ENCODE measurements around the gene CELF4.
A peak's percentile ranks its signal among the peaks of the same experiment; 100 is the strongest.

CELF4 gene

DNA sequence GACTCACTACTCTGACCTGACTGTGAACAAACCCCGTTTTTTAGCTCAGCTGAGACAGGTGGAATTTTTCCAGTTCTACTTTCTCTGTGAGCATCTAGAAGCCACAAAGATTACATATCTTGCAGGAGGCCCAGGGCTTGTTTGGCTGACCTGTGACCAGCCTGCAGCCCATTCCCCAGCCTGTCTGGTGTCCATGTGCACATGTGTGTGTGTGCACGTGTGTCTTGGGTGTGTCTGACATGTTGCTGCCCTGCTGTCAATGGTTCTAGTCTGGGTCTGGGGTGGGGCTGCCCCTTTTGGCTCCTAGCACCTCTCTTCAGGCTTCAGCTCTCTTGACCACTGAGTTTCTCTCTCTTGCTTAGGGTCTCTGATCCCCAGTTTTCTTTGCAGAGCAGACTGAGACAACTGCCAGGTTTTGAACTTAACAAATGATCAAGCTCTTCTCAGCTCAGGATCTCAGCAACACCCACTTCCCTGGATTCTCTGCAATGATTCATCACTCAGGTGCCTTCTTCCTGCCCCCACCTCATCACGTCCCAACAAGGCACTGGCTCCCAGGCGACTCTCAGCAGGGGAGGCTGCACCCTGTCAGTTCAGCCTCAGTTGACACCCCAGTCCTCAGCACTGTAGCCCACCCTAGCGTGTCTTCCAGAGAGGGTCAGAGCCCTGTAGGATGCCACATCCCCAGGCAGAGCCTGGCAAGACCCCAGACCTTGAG is 130.3 kb downstream of the CELF4 start:
- no peak for DNase-seq

DNA sequence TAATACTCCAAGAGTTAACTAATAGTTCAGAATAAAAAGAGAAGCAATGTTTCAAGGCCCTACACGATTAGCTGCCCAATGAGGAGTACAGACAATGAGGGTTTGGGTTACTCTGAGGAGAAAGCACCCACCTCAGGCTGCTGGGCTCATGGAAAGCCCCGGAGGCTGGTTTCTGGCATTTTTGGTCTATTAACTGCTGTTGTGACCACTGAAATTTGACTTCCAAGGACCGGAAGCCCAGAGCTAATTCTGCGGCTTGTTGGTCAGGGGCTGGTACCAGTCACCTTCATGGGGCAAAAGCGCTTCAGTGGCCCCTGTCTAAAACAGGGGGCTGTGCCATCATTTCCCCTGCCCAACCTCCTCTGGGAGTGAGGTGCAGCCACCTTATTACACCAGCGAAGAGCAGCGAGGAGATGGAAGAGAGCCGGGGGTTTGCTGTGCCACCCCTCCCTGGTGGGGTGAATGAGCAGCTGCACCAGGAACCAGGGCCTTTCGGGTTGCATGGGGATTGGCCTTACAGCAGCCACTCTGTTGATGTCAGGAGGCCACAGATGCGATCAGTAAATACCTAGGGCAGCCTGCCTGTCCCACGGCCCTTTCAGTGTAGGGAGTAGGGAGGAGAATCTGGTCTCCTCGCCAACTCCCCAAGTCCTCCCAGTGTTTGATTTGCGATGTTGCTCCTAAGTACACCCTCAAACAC is 131.3 kb downstream of the CELF4 start:
- DNase-seq, result no peak

- DNase-seq, result peak; percentile 12
These were observed 133.0 kb downstream of the CELF4 start for GRCh38 chr18:37432436-37433195.

GRCh38 chr18:37430357-37431076 is 135.1 kb downstream of the CELF4 start:
- DNase-seq, result peak; percentile 12

GRCh38 chr18:37429791-37430190 is 135.8 kb downstream of the CELF4 start:
- no peak for DNase-seq

DNA sequence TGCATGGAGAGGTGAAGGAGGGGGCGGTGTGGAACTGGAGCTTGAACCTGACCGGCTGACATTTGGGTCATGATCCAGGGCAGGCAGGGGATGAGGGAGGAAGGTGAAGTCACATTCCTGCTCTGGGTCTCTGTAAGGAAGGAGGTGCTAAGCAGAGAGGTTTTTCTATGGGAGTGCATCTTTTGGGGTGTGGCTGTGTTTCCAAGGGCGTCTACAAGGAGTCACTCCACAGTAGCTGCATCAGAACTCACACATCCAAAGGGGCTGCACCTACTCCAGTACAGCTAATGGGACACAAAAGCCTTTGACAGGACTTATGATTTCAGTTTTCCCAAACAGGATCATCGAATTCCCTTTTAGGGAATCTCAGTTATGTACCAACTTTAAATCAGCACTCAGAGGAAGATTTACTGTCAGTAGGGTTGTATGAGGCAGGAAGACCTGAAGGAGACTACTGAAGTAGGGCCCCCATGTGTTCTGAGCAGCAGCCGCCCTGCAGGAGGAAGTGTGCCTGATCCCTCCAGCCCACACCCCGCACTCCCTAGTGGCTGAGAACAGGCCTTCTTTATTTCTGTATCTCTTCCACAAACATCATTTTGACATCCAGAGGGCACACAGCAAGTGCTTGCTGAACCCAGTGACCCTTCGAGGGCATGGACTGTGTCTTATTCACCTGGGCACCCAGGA is 137.2 kb downstream of the CELF4 start:
- no peak for DNase-seq

- DNase-seq, result no peak
These were observed 139.0 kb downstream of the CELF4 start for GRCh38 chr18:37426586-37426985.

DNA sequence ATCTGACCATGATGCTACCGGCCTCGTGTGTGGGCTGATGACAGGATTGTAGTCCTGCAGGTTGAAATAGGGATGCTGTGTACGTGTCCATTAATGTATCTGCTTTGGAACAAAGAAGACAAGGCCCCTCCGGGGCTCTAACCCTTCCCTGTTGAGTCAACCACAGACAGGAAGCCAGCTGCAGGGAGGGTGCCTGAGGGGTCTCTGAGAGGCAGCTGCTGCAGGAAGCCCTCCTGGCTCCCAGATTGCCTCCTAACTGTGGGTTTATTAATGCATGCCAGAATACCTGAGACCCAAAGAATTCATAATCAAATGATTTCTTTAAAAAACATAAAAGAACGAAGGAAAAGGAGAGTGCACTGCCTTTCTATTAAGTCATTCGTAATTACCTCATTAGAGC is 140.4 kb downstream of the CELF4 start:
- no peak for DNase-seq

DNA sequence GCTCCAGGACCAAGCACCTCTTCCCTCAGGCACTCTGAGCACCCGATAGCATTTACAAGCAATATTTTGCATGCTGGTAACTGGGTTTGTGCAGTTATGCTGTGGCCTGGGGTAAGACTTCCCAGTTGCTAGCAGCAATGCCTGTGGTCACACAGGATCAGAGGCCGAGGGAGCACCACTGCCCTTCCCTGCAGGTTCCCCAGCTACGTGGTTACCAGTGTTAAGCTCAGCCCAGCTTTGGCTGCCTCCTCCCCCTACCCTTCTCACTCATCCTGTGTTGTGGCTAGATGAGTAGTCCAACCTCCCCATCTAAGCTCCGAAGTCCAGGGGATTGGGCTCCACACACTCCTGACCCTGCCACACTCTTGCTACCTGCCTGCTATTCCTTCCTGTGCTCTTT is 141.1 kb downstream of the CELF4 start:
- DNase-seq, result no peak

GRCh38 chr18:37422596-37422995 is 143.0 kb downstream of the CELF4 start:
- no peak for DNase-seq

- DNase-seq, result no peak
These were observed 143.5 kb downstream of the CELF4 start for GRCh38 chr18:37422116-37422515.

DNA sequence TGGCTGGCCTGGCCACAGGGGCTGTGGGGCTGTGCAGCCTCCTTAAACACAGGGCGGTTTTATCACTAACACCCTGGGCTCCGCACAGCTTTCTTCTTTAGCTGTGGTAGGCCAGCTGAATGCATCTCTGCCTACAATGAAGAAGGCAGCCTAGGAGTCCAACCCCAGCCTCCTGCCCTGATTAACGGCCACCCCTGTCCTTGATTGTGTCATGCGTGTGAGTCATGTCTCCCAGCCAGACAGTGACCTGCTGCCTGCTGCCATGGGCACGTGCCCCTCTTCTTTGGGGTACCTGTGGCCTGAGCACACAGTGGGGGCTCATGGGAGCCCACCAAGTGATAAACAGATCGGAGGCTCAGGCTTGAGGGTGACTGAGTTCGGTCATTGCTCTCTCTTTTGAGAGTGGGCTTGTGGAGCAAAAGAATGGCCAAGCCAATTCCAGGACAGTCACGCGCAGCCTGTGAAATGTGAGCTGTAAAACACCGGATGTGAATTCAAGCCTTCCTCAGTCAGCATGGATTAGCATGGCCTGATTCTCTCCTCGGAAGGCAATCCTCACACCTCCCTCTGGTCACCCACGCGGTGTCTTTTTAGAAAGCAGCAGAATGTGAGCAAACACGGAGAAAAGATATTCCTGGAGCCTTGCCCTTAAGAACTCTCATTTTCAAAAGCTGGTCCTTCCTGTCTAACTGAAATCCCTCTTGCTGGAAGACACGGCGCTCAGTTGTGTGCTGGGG is 144.1 kb downstream of the CELF4 start:
- no peak for DNase-seq

- DNase-seq, result no peak
These were observed 145.2 kb downstream of the CELF4 start for GRCh38 chr18:37420315-37420880.

GRCh38 chr18:37419866-37420265 is 145.7 kb downstream of the CELF4 start:
- no peak for DNase-seq

- DNase-seq, result no peak
These were observed 146.3 kb downstream of the CELF4 start for GRCh38 chr18:37419315-37419714.

DNA sequence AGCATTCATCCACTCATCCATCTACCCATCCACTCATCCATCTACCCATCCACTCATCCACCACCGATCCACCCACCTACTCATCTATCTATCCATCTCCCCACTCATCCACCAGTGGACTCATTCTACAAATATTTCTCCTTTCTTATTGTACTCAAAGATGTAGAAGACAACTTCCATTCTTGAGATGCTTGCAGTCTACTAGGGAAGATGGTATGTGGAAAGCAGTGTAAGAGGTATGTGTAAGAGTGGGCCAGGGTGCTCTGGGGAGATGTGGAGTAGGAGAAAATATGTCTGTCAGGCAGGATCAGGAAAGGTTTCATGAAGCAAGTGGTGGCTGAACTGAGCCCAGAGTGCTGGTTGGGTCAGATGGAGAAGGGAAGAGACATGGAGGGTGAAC is 150.8 kb downstream of the CELF4 start:
- DNase-seq, result no peak

DNA sequence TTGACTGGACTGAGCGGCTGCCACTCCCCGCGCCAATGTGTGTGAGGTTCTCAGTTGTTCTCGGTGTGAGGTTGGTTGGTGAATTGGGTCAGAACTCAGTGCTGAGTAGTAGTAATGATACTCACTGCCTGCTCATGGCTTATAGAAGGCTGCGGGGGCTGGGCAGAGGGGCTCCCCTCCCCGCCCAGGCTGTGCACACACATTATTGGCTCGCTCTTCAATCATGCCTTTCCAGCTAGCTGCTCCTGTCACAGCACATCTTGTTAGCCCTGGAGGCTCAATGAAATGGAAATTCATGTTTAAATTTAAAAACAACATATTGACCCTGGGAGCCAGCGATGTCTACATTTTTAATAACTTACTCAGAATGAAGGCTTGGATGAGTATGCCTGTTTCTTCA is 152.8 kb downstream of the CELF4 start:
- no peak for DNase-seq

GRCh38 chr18:37412333-37412732 is 153.3 kb downstream of the CELF4 start:
- no peak for DNase-seq

DNA sequence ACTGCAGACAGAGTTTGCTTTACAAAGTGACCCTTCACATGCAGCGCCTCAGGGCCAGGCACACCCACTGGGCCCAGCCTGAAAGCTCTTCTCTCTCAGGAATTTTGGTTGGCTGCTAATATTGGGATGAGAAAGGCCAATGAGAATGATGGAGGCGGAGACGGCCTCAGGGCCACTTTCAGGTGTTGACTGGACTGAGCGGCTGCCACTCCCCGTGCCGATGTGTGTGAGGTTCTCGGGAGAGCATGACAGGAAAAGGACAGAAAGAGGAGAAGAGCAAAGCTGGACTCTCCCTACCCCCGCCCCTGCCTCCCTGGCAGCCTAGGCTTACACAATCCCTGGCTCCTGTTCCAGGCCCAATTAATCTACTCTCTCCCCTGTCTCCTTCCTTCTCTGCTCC is 155.7 kb downstream of the CELF4 start:
- DNase-seq, result no peak

- DNase-seq, result no peak
These were observed 156.8 kb downstream of the CELF4 start for GRCh38 chr18:37408676-37409265.

GRCh38 chr18:37407571-37407970 is 158.0 kb downstream of the CELF4 start:
- no peak for DNase-seq
